ENCODE results near the gene CCDC9.

The CCDC9 gene

GRCh38 chr19:47255879-47256692 lies at the start of gene CCDC9:
Gene CCDC9 (plus strand): TSS chr19:47256525. CDS start chr19:47258401, 1,876 bp downstream.
- peak; percentile 96 for DNase-seq

DNA sequence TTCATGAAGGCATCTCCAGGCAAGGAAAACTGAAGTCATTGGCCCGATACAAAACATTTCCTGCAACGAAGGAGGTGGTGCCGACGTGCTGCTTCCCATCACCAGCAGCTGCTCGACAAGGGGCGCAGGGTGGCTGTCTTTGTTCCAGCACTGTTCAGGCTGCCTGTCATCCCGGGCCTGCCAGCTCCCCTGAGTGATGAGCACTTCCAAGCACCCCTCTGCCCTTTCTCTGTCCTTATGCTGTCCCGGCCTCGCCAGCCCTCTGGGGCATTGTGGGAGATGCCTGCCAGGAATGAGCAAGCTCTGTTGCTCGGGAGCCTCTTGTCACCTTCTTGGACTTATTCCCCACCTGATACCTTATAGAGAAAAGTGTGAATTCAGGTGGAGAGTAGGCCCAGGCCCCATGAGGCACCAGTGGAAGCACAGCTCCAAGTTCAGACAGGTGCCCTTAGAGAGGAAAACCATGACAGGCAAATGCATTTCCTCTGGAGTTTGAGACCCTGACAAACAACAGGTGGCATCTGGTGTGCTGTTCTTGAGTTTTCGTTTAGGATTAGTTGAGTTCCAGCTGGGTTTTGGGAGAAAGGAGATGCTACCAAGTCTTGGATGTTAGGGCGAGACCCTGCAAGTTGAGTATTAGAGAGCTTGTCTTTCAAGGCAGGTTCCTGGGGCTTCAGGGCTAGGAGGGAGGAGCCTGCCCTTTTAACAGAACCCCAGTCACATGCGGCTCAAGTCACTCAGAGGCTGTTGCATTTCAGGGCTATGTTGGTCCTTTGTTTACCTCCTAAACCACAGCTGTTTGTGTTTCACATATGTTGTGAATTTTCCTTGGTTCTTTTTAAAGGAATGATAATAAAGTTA lies 46.8 kb upstream of the CCDC9 start:
- DNase-seq, result no peak

- no peak for DNase-seq
Observed at GRCh38 chr19:47210180-47210490, 46.2 kb upstream of the CCDC9 start.

GRCh38 chr19:47210689-47211316 lies 45.5 kb upstream of the CCDC9 start:
- peak; percentile 73 for DNase-seq

GRCh38 chr19:47215581-47215980 lies 40.7 kb upstream of the CCDC9 start:
- DNase-seq, result no peak

DNA sequence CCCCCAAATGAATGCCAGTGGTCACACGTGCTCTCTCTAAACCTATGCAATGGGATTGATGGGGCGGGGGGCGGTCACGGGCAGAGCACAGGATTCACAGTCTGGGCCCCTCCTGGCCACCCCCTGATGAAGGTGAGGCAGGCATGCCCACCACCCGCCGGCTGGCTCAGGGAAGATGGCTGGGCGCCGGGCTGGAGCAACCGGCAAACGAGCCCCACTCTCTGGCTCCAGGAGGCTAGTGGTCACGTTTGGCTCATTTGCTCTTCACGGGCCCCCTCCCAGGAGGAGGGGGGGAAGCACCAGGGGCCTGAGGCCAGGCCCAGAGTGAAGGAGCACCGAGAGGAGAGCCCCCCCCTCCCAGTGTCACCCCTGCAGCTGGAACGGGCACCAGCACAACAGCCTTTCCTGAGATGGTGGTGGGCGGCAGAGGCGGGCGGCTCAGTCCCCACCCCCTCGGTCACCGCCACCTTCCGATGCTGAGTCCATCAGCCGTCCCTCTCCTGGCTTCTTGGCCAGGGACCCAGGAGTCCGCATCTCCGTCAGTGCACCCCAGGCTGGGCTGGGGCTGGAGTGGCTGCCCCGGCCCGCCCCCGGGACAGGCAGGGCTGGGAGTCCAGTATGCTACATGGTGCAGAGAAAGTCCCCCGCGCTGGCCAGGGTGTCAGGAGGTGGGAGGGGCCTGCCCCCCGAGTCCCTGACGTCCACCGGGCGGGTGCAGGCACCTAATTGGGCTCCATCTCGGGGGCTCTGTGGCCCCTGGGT lies 35.1 kb upstream of the CCDC9 start:
- DNase-seq, result no peak

DNA sequence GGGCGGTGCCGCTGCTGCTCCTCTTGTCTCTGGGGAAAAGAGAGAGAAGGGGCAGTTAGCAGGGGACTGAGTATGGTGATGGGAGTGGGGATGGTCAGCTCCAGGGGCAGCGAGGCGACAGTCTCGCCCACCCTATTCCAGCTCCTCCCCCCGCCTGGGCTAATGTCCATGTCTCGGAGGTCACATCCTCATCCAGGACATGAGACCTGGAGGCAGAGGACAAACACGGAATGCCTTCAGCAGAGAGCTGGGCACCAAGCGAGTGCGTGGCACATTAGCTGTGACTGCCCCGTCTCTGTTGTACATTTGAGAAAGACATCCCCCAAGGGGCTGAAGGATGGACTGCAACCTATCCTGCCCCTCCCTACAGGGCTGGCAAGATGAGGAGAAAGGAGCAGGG lies 34.4 kb upstream of the CCDC9 start:
- no peak for DNase-seq

GRCh38 chr19:47225746-47226425 lies 30.4 kb upstream of the CCDC9 start:
- DNase-seq, result peak; percentile 85

DNA sequence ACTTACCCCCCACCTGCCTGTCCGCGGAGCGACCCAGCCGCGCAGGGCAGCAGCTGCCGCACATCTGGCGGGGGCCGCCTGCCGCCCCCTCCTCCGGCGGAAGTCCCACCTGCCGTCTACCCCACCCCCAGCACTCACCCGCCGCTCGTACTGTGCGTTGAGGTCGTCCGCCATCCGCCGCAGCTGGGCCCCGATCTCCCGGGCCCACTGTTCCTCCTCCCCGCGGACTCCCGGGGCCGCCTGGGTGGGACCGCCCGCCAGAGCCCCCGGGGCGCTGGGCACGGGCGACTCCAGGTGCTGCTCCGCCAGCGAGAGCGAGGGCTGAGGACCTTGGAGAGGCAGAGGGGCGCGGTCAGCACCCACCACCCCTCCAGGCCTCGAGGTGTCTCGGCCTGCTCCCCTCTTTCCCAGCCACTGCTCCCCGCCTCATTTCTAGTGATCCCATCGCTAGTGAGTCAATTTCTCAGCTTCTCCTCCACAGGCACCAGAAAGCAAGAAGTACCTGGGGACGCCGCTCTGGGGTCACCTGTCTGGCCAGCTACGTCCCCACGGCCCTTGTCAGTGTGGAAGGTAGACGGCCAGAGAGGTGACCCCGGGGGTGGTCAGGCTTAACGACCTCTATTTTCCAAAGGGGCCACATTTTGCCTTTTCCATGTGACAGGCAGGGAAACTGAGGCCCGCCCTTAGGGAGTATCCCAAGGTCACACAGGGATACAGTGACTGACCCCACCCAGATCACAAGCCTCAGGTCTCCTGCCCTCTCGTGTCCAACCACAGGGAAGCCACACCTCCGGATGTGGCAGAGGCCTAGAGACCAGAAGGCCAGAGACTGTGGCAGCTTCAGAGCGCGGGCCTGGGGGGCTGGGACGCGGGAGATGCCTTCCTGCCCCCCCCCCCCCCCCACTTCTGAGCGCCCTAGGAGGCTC lies 29.6 kb upstream of the CCDC9 start:
- DNase-seq, result peak; percentile 53

DNA sequence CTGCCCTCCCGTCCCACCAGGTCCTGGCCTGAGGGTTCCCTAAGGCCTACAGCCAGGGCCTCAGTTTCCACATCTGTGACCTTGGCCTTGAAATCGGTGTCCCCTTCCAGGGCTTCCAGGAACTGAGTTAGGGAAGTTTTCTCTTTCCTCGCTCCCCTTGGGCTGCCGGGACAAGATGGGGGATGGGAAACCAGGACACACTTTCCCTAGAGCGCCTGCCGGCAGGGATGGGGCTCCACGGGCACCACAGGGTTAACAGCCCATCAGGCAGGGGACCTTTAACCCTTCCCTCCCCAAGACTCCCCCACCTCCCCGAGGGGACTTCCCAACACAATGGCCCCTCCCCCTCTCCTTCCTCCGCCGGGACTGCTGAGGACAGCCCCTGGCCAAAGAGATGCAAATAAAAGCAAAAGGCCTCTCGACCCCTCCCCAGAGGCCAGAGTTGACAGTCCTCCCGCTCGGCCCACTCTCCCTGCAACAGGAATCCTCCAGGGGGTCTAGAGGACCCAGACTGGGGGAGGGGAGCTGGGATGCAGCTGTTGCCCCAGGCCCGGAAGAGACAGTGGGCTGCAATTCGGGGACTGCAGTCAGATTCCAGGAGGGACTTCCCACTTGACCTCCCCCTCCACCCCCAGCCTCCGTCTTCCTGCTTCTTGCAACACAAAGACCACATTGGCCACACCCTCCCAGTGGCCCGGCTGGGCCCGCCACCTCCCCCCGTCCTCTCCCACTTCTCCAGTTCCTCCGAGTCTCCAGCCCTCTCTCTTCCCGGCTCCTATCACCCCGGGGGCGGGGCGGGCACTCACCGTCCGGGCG lies 28.8 kb upstream of the CCDC9 start:
- peak; percentile 72 for DNase-seq

DNA sequence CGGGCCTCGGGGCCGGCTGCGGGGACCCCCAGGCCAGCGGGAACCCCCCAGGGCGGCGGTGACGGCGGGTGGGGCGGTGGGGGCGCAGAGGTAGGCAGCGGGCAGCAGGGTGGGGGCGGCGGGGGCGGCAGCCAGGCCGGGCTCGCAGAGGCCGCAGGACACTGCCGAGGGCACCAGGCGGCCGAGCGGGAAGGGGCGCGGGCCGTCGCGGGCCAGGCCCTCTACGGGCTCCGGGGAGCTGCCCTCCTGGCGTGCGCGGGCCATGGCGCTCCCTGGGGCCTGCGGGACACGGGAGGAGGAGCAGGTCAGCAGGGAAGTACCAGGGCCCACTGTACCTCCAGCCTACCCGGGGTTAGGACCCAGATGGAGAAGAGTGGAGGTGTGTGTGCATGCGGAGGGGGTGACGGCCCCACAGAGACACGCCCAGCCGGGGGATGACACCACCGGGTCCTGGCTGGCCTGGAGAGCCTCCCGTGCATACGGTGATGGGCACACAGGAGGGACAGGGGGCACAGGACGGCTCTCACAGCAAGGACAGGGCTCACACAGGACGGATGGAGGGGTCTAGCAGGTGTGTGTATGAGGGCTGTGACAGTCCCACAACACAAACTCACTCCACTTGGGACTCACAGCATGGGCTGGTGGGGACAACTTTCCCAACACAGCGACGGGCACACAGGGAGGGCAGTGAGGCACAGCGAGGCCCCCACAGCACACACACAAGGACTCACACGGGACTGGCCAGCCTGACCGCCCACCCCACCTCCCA lies 28.0 kb upstream of the CCDC9 start:
- peak; percentile 52 for DNase-seq

- peak; percentile 54 for DNase-seq
Observed at GRCh38 chr19:47228937-47229675, 27.2 kb upstream of the CCDC9 start.

GRCh38 chr19:47229676-47230053 lies 26.7 kb upstream of the CCDC9 start:
- DNase-seq, result no peak

- DNase-seq, result peak; percentile 66
Observed at GRCh38 chr19:47230054-47230920, 26.0 kb upstream of the CCDC9 start.

DNA sequence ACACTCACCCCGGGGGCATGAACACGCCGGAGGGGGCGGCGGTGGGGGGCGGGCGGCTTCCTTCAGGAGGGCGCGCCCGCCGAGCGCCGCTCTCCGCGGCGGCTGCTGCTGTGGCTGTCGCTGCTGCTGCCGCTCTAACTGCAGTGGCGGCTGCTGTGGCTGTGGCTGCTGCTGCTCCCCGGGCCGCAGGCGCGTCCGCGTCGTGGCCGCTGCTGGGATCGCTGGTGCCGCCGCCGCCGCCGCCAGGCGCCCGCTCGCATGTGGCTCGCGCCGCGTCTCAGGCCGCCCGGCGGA lies 25.5 kb upstream of the CCDC9 start, which contains the start of gene BBC3:
BBC3 (minus strand) TSS at position 279 of the 294 bp plus-strand sequence. CDS start 2,768 bp downstream, outside the sequence.
- DNase-seq, result no peak

- peak; percentile 71 for DNase-seq
Observed at GRCh38 chr19:47231215-47232054, 24.9 kb upstream of the CCDC9 start.
